Middle frontal gyrus (tissue), 1 donor: ENCODE data around the gene MAP3K8.
"Not testable (repeated sequence)": the region's sequence is repeated elsewhere in the genome, so short reads cannot be mapped to it uniquely, and the experiment has no call there.

Source experiments
- DNase-seq: peaks from one replicate; pipeline ENCODE4 v3.0.0-alpha.2; 2015; ENCODE audit warnings: low spot score; ENCODE audit errors: extremely low spot score

Gene MAP3K8

DNA sequence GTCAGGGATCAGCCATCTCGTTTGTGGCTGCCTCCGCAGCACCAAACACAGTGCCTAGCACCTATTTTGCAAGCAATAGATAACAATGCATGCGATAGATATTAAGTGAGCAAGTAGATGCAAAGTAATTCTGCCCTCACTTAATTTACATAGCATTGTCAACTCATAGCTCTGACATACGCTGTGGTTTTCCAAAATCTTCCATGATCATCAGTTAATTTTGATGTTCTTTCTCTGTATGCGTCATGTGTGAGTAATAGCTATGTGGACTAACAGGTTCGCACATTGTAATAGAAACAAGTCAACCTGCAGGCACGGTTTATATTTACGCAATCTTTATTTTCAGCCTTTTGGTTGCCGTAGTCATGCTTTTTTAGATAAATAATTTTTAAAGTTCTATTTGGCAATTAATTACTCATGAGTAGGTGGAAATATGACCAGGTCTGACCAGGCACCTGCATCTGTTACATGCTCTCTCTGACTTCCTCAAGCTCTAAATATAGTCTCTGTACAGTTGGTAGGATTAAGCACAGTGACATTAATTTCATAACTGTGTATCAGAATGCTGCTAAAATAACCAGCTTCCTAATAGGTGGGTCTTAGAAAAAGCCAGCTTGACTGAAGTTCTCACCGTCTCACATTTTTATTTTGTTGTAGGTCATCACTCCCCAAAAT lies 13.3 kb downstream of the MAP3K8 start:
- DNase-seq = no peak

DNA sequence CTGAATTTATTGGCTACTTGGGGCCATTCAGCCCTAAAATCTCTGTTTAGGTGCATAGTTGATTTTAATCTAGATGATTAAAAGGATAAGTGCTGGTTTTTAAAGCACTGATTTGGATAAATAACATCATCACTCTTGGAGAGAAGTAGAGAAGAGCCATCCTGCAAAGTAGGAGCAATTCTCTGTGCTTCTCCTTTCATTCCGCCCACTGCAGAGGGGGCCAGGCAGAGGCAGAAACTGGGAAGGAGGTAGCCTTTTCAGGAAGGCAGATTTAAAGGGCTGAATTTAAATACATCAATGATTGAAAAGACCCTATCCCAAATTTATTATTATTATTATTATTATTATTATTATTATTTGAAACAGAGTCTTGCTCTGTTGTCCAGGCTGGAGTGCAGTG lies 14.1 kb downstream of the MAP3K8 start:
- DNase-seq = no peak

DNA sequence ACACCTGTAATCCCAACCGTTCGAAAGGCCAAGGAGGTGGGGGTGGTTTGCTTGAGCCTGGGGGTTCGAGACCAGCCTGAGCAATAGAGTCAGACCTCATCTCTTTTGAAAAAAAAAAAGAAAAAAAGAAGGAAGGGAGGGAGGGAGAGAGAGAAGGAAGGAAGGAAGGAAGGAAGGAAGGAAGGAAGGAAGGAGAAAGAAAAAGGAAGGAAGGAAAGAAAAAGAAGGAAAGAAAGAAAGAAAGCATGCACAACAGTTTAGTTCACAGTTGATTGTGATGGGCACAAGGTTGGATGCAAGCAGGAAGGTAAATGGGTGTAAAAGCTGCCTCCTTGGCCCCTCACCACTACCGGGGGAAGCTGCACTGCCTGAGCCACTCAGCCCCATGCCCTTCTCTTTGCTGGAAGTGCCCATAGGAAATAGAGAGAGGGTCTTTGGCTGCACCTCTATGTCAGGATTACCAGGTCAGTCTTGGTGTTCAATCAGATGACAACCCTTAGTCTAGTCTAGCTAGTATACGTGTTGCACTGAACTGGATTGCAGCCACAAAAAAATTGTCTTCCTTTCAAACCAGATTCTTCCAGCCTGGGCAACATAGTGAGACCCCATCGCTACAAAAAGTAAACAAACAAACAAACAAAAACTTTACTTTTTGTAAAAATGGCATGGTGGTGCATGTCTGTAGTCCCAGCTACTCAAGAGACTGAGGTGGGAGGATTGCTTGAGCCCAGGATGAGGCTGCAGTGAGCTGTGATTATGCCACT lies 20.0 kb downstream of the MAP3K8 start:
- DNase-seq = no peak

GRCh38 chr10:30454744-30455510 lies 20.9 kb downstream of the MAP3K8 start:
- no peak for DNase-seq

DNA sequence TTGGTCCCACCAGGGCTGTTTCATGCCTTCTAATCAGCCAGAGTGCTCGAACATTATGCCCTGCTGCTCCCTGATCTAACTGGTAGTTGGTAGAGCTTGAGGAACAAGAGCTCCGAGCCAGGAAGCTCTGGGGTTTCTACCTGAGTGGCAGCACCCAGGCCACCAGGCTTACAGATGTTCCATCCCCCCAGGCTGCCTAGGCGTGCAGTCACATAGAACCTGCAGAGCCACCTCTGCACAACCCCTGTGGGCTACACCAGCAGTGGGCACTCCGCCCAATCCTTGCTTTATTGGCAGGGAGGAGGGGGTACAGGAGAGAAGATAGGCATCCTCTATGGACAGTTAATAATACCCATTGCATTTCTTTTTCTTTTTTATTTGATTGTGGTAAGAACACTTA lies 21.8 kb downstream of the MAP3K8 start:
- no peak for DNase-seq

DNA sequence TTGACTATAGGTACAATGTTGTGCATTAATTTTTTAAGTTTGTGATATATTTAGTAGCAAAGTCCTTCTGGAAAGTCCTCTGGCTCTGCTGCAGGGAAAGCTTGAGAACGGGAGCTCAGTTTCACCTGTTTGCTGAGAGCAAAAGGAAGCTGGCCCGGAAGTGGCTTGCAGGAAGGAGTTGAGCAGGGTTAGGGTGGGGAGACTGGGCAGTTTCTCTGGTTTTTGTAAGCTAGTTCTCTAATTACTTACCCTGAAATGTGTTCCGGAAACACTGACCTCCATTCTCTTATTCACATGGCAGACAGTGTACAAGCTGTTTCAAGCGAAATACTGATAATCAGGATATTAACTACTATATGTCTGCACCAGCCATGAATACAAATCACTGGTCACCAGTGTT lies 22.3 kb downstream of the MAP3K8 start:
- no peak for DNase-seq

- DNase-seq = no peak
Measured at GRCh38 chr10:30459283-30459682, 25.3 kb downstream of the MAP3K8 start.

- no peak for DNase-seq
Measured at GRCh38 chr10:30460121-30460520, 26.1 kb downstream of the MAP3K8 start.

GRCh38 chr10:30462513-30462912 lies 28.5 kb downstream of the MAP3K8 start:
- no peak for DNase-seq

DNA sequence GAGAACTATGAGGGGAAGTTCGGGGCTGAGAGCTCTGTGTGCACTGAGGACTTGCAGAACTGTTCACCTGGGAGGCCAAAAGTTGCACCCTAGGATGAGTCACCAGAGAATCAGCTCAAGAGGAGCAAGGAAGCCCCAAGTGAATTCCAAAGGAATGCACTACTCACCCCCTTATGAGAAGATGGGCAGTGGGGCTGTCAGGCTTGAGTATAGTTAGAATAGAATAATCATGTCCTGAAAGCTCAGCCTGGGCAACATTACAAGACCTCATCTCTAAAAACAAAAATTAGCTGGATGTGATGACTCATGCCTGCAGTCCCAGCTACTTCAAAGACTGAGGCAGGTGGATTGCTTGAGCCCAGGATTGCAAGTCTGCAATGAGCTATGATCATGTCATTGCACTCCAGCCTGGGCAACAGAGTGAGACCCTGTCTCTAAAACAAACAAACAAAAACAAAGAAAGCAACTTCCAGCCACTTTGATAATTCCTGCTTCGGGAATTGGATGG lies 30.0 kb downstream of the MAP3K8 start:
- DNase-seq = no peak

GRCh38 chr10:30464675-30465074 lies 30.7 kb downstream of the MAP3K8 start:
- DNase-seq = no peak

- no peak for DNase-seq
Measured at GRCh38 chr10:30466445-30466844, 32.5 kb downstream of the MAP3K8 start.

GRCh38 chr10:30467651-30468338 lies 33.8 kb downstream of the MAP3K8 start:
- peak; percentile 12 for DNase-seq

GRCh38 chr10:30472414-30473155 lies 38.6 kb downstream of the MAP3K8 start:
- DNase-seq = no peak

- not testable (repeated sequence) for DNase-seq
Measured at GRCh38 chr10:30475515-30475914, 41.5 kb downstream of the MAP3K8 start.

DNA sequence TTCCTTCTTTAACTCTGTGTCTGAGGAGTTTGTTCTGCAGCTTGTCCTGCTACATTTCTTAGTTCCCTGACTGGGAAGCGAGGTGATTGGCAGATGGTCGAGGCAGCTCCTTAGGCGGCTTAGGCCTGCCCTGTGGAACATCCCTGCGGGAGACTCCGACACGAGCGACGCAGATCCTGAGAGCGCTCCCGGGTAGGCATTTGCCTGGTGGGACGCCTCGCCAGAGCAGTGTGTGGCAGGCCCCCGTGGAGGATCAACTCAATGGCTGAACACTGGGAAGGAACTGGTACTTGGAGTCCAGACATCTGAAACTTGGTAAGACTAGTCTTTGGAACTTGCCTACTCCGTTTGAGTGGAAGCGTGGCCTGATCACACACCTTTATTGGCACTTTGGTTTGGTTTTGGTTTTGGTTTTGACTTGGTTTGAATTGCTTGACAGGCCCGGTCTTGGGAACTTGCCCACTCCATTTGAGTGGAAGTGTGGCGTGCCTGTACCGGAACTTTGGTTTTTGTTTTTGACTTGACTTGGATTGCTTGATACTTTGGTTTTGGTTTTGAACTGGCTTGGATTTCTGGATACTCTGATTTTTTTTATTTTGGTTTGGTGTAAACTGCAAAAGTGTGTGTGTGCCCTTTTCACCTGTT lies 42.6 kb downstream of the MAP3K8 start:
- DNase-seq = no peak

- not testable (repeated sequence) for DNase-seq
Measured at GRCh38 chr10:30479513-30479912, 45.5 kb downstream of the MAP3K8 start.

DNA sequence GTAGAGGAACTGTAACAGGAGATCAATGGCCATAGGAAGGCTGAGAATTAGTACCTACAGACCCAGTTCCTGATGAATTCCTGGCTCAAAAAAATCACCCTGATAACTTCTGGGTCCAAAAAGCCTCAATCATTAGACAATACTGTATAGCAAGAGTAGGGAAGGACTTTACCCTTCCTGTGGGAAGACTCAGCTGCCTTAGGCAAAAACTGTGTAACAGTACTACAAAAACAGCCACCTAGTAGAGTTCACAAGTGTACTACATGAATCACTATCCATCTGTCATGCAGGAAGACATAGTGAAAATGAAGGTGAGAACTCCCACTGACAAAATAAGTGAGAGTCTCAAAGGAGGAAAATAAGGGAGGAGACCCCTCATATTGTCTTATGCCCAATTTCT lies 47.6 kb downstream of the MAP3K8 start:
- no peak for DNase-seq

- DNase-seq = no peak
Measured at GRCh38 chr10:30488316-30488715, 54.3 kb downstream of the MAP3K8 start.

- no peak for DNase-seq
Measured at GRCh38 chr10:30489346-30489745, 55.4 kb downstream of the MAP3K8 start.
